ENCODE data around the gene MACF1. TPM values are rescaled to one million over a fixed set of nuclear protein-coding genes. Genes with fewer than 3 reads are reported as not detected.
"Not testable (repeated sequence)": the region's sequence is repeated elsewhere in the genome, so short reads cannot be mapped to it uniquely, and the experiment has no call there.

MACF1 gene, protein sequence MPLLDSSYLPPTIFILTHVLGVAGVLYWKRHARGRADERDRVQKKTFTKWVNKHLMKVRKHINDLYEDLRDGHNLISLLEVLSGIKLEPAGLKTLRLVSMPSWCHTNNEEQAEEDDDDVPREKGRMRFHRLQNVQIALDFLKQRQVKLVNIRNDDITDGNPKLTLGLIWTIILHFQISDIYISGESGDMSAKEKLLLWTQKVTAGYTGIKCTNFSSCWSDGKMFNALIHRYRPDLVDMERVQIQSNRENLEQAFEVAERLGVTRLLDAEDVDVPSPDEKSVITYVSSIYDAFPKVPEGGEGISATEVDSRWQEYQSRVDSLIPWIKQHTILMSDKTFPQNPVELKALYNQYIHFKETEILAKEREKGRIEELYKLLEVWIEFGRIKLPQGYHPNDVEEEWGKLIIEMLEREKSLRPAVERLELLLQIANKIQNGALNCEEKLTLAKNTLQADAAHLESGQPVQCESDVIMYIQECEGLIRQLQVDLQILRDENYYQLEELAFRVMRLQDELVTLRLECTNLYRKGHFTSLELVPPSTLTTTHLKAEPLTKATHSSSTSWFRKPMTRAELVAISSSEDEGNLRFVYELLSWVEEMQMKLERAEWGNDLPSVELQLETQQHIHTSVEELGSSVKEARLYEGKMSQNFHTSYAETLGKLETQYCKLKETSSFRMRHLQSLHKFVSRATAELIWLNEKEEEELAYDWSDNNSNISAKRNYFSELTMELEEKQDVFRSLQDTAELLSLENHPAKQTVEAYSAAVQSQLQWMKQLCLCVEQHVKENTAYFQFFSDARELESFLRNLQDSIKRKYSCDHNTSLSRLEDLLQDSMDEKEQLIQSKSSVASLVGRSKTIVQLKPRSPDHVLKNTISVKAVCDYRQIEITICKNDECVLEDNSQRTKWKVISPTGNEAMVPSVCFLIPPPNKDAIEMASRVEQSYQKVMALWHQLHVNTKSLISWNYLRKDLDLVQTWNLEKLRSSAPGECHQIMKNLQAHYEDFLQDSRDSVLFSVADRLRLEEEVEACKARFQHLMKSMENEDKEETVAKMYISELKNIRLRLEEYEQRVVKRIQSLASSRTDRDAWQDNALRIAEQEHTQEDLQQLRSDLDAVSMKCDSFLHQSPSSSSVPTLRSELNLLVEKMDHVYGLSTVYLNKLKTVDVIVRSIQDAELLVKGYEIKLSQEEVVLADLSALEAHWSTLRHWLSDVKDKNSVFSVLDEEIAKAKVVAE (N-terminal part only)
- 580 and 584 TPM in 2 replicates for total RNA-seq

- DNase-seq (ENCODE audit: low read depth, low spot score): peak; percentile 79
Observed at GRCh38 chr1:39204441-39205081, at the start of gene MACF1. Gene MACF1 (plus strand): TSS chr1:39204695. CDS start chr1:39205023, 328 bp downstream.

DNA sequence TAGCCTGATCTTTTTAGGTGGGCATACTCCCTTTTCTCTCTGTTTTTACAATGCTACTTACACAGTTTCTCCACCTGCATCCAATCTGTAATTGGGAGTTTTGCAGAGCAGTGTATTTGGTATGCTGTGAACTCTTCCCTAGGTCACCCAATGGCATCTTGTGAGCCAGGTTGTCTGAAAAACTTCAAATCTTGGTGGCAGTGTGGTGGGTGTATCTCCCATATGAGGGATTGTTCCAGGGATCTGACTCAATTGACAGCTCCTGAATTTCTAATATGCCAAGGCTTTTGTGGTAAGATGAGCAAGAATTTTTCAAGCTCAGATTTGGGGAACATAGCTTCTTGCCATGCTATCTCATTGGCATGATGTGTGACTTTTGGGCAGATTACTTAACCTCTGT, 47.2 kb upstream of the MACF1 start:
- no peak for DNase-seq (ENCODE audit: low read depth, low spot score)

GRCh38 chr1:39158327-39159086, 46.0 kb upstream of the MACF1 start:
- no peak for DNase-seq (ENCODE audit: low read depth, low spot score)

DNA sequence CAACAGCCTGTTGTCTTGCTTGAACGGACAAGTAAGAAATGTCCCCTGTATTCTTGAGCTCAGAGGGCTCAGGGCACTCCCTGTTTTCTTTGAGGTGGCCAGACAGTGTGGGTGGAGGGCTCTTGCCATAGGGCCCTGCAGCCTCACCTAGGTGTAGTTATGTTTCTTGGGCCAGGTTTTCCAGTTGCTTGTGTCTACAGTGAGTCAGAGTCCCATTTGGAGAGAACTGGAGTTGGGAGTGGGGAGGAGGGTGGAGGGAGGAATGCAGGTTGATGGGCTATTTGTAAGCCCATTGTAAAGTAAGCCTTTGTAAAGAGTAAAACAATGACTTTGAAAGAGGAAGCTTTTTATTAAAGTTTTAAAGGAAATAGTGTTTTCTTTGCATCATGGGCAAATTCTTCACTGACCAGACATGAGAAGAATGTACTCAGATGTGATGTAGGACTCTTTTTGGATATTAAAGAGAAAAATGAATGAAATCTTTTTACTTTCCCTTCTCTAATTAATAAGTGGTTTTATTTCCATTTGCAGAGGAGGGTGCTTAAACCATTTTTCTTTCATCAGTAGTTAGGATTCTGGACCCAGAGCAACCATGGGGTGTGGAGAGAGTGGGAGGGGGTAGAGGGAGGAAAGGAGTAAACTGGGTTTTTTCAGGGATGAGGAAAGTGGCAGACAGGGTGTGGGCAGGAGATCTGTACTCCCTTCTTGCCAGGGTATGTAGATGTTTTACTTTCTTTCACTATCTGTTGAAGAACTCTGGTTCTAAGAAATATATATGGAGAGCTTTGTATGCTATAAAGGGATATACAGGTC, 45.1 kb upstream of the MACF1 start:
- DNase-seq (ENCODE audit: low read depth, low spot score): no peak

- DNase-seq (ENCODE audit: low read depth, low spot score): no peak
Observed at GRCh38 chr1:39160703-39161102, 43.8 kb upstream of the MACF1 start.

GRCh38 chr1:39161811-39162210, 42.7 kb upstream of the MACF1 start:
- not testable (repeated sequence) for DNase-seq (ENCODE audit: low read depth, low spot score)

DNA sequence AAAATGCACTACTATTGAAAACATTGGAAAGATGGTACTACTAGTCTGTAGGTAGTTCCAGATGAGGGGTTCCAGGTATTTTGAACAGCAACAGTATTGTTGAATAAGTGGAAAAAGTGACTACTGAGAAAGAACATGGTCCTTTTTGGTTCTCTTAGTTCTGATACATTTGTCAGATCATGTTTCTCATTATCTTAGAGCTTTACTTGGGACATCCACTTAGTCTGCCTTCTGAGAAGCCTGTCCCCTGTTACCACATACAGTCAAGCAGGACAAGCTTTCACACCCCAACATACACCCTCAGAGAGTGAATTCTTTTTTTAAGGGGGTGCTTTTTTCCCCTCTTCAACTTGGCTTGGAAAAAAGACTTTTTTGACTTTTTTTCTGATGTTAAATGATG, 41.0 kb upstream of the MACF1 start:
- no peak for DNase-seq (ENCODE audit: low read depth, low spot score)

DNA sequence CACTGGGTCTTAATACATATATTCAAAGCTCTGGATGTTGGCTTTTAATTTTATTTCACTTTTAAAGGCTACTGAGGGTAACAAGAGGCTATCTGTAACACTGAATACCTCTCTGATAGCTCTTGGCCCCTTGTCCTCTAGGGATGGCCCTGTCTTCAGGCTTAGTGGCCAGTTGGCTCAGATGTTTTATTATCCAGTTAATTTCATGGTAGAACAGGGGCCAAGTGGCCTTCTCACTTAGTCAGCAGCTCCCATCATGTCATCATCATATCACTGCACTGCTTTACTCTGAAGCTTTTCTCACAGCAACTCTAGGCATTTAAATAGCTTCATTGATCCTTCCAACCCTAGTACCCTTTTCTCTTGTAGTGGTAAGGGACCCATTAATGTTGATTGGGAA, 40.2 kb upstream of the MACF1 start:
- DNase-seq (ENCODE audit: low read depth, low spot score): no peak

- DNase-seq (ENCODE audit: low read depth, low spot score): no peak
Observed at GRCh38 chr1:39165049-39165448, 39.4 kb upstream of the MACF1 start.

- DNase-seq (ENCODE audit: low read depth, low spot score): no peak
Observed at GRCh38 chr1:39165488-39165887, 39.0 kb upstream of the MACF1 start.

DNA sequence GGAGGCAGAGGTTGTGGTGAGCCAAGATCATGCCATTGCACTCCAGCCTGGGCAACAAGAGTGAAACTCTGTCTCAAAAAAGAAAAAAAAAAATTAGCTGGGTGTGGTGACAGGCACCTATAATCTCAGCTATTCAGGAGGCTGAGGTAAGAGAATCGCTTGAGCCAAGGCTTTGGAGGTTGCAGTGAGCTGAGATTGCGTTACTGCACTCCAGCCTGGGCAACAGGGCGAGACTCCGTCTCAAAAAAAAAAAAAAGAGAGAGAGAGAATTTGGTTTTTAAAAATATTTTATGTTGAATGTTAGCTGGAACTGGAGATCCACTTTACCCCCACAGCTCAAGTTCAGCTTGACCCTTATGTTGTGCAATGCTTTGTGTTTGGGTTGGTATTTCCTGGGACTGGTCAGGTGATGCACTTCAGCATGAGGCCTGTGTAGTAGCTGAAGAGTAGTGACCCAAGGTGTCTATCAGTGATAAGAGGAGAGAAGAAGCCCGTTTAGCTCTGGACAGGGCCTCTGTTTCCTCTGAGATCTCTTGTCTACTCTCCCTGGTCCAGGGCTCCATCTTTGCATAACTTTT, 36.8 kb upstream of the MACF1 start:
- DNase-seq (ENCODE audit: low read depth, low spot score): no peak

GRCh38 chr1:39168301-39169080, 36.0 kb upstream of the MACF1 start:
- DNase-seq (ENCODE audit: low read depth, low spot score): no peak

- DNase-seq (ENCODE audit: low read depth, low spot score): no peak
Observed at GRCh38 chr1:39170731-39171667, 33.5 kb upstream of the MACF1 start.

GRCh38 chr1:39173119-39173994, 31.1 kb upstream of the MACF1 start:
- DNase-seq (ENCODE audit: low read depth, low spot score): no peak

- no peak for DNase-seq (ENCODE audit: low read depth, low spot score)
Observed at GRCh38 chr1:39173995-39174380, 30.5 kb upstream of the MACF1 start.

DNA sequence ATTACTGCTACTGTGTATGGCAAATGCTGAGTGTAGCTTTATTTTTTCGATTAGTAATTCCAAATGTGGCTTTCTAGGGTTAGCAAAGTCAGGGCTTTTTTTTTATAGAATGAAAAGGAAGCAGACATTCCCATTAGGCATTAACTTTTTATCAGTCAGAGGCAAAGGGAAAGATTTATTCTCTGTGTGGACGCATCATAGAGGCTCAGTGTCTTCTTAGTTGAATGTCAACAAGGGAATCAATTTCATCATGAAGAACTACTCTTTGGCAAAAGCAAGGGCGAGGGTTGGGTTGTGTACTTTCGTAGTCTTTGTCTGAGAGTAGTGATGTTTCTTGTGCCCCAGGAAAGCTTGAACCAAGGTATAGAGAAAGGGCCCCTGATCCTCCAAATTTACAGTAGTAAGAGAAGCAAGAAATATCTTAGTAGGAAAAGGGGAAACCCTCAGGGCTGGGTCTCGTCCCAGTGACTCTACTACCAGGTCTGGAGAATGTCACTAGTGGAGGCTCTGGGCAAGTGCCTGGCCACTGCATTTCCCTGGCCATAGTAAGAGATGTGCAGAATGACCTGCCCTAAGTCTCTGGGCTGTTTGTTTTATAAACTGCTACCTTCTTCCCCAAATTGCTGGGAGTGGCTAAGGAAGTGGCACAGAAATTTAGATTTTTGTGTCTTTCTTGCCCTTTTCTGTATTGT, 30.0 kb upstream of the MACF1 start:
- no peak for DNase-seq (ENCODE audit: low read depth, low spot score)

All from pulmonary artery endothelial cell (primary cell).